CD4-positive, alpha-beta T cell (primary cell): ENCODE results near the gene KRTAP10-10. TPM values are rescaled to one million over a fixed set of nuclear protein-coding genes. Genes with fewer than 3 reads are reported as not detected.
"Not testable (repeated sequence)": the region's sequence is repeated elsewhere in the genome, so short reads cannot be mapped to it uniquely, and the experiment has no call there.

Experiments
- ATAC-seq: fragments of 200-7000 bp; cut with Tn5 transposase; one replicate; pipeline ENCODE4 v1.10.0; 2022; ENCODE audit warnings: mild to moderate bottlenecking; ENCODE audit not compliant: poor library complexity
- CTCF ChIA-PET: fragments of 350-600 bp; sonication (Branson Sonifier 250); formaldehyde crosslinking; loops from one replicate; lab custom pipeline; 2021; ENCODE audit warnings: antibody characterized with exemption, inconsistent platforms; lab: Charles Lee
- POLR2A ChIA-PET: fragments of 350-600 bp; sonication (Branson Sonifier 250); formaldehyde crosslinking; loops from one replicate; lab custom pipeline; 2021; ENCODE audit warnings: antibody characterized with exemption, inconsistent platforms; lab: Charles Lee
- DNase-seq, 14 experiments: peaks; one replicate each; pipeline ENCODE4 v3.0.0-alpha.2; 2013 to 2020; ENCODE audit warnings: mixed read lengths in 2 of 14
- H3K27ac ChIP-seq, 2 donors: one replicate each; pipeline versions ENCODE4 v1.5.1 to v1.7.0; 2013; ENCODE audit warnings: low read length in 2 of 2, low read depth in 1 of 2, mild to moderate bottlenecking in 1 of 2
- H3K27me3 ChIP-seq, 2 experiments: 1 replicate in 1 of 2; 2 replicates in 1 of 2; pipeline versions ENCODE4 v1.6.1 to v1.7.0; 2013; ENCODE audit warnings: low read length in 2 of 2, control low read depth in 1 of 2, mild to moderate bottlenecking in 1 of 2, moderate library complexity in 1 of 2; ENCODE audit not compliant: insufficient read depth in 2 of 2, control insufficient read depth in 1 of 2
- H3K36me3 ChIP-seq: one replicate; pipeline ENCODE4 v1.6.1; 2013; ENCODE audit warnings: low read length, control low read depth; ENCODE audit not compliant: insufficient read depth
- H3K4me1 ChIP-seq: one replicate; pipeline ENCODE4 v1.6.1; 2013; ENCODE audit warnings: low read length, control low read depth; ENCODE audit not compliant: insufficient read depth
- H3K4me3 ChIP-seq: one replicate; pipeline ENCODE4 v1.5.1; 2013; ENCODE audit warnings: mild to moderate bottlenecking, low read length, moderate library complexity
- H3K9me3 ChIP-seq, 2 experiments: 1 replicate in 1 of 2; 2 replicates in 1 of 2; pipeline versions ENCODE4 v1.6.1 to v1.7.0; 2013; ENCODE audit warnings: low read length in 2 of 2, mild to moderate bottlenecking in 2 of 2, control low read depth in 1 of 2, moderate library complexity in 1 of 2; ENCODE audit not compliant: control insufficient read depth in 1 of 2, insufficient read depth in 1 of 2
- H3K27ac Mint-ChIP-seq: one replicate; pipeline ENCODE4 v1.8.0; 2020; ENCODE audit warnings: mixed read lengths
- H3K27me3 Mint-ChIP-seq: one replicate; pipeline ENCODE4 v1.8.0; 2021; ENCODE audit warnings: mixed read lengths
- H3K36me3 Mint-ChIP-seq: one replicate; pipeline ENCODE4 v1.8.0; 2021; ENCODE audit warnings: low read depth, mixed read lengths
- H3K4me1 Mint-ChIP-seq: one replicate; pipeline ENCODE4 v1.8.0; 2021; ENCODE audit warnings: low read depth, mixed read lengths
- H3K4me3 Mint-ChIP-seq: one replicate; pipeline ENCODE4 v1.8.0; 2020; ENCODE audit warnings: mild to moderate bottlenecking, mixed read lengths
- H3K9me3 Mint-ChIP-seq: one replicate; pipeline ENCODE4 v1.8.0; 2020; ENCODE audit warnings: mixed read lengths
- CTCF ChIP-seq: fragments of 200-600 bp; IDR thresholded peaks from one replicate; pipeline ENCODE4 v1.8.0; 2022; ENCODE audit warnings: antibody characterized with exemption, mild to moderate bottlenecking
- intact Hi-C, 2 experiments: fragments of 100-400 bp; cut with DNase I in 1 of 2; cut with micrococcal nuclease in 1 of 2; formaldehyde crosslinking; loops; one replicate each; pipeline versions ENCODE4 v1.15.1 to v1.9.0; 2023 to 2025; cut with DNase I, micrococcal nuclease
- total RNA-seq, 174 experiments: library from RNA in 2 of 174; stranded (reverse) in 2 of 174; gene quantifications; one replicate each; pipeline ENCODE4 v1.2.3 and lab custom pipeline; 2021 to 2026

The KRTAP10-10 gene
- total RNA-seq, 2 experiments from 2014 or later, result not detected

GRCh38 chr21:44601091-44601490 lies 36.1 kb upstream of the KRTAP10-10 start:
- CTCF ChIA-PET, H3K27me3 ChIP-seq, H3K36me3 Mint-ChIP-seq, H3K27ac Mint-ChIP-seq, H3K9me3 Mint-ChIP-seq, H3K27me3 Mint-ChIP-seq, H3K27ac ChIP-seq, H3K4me3 Mint-ChIP-seq, intact Hi-C loops, DNase-seq, ATAC-seq, H3K4me3 ChIP-seq, H3K36me3 ChIP-seq, POLR2A ChIA-PET, H3K4me1 ChIP-seq, H3K4me1 Mint-ChIP-seq: not testable (repeated sequence)
- H3K9me3 ChIP-seq, result peaks cover 10 to 14% of the 10 kb centered on the region in 2 experiments

- H3K4me1 Mint-ChIP-seq, result no peaks in the 10 kb centered on the region
- peaks cover 2% of the 10 kb centered on the region for H3K9me3 Mint-ChIP-seq
- H3K27ac ChIP-seq, result no peak overlapping the region
- TF ChIP-seq CTCF, result no peak
- no peak overlapping the region for H3K4me3 ChIP-seq
- ChIA-PET CTCF (no interaction called here), POLR2A (no interaction called here)
- H3K9me3 ChIP-seq, result peaks cover 10 to 14% of the 10 kb centered on the region in 2 experiments
- no peaks in the 10 kb centered on the region for H3K36me3 ChIP-seq
- DNase-seq (no peak), ATAC-seq (no peak)
- intact Hi-C loops, result no loop called here
- no peaks in the 10 kb centered on the region for H3K27me3 ChIP-seq
- H3K4me3 Mint-ChIP-seq, result no peak overlapping the region
- no peaks in the 10 kb centered on the region for H3K36me3 Mint-ChIP-seq
- H3K27me3 Mint-ChIP-seq, result peaks cover 4% of the 10 kb centered on the region
- peaks cover 2% of the 10 kb centered on the region for H3K4me1 ChIP-seq
- H3K27ac Mint-ChIP-seq, result no peak overlapping the region
Measured at GRCh38 chr21:44601596-44602462, 35.3 kb upstream of the KRTAP10-10 start.

- TF ChIP-seq CTCF, result no peak
- no peak overlapping the region for H3K4me3 ChIP-seq
- Mint-ChIP-seq H3K4me1 (no peaks in the 10 kb centered on the region), H3K27ac (no peak overlapping the region), H3K4me3 (no peak overlapping the region), H3K9me3 (peaks cover 2% of the 10 kb centered on the region), H3K27me3 (peaks cover 4% of the 10 kb centered on the region), H3K36me3 (no peaks in the 10 kb centered on the region)
- no peaks in the 10 kb centered on the region for H3K27me3 ChIP-seq
- ChIA-PET POLR2A (interaction anchor here (0.6 kb wide), 1 partner anchor 959 kb away, joined by 3 read pairs; no protein-coding TSS in a partner anchor), CTCF (no interaction called here)
- no peaks in the 10 kb centered on the region for H3K36me3 ChIP-seq
- intact Hi-C loops, result no loop called here
- no peak overlapping the region for H3K27ac ChIP-seq
- peaks cover 10 to 14% of the 10 kb centered on the region in 2 experiments for H3K9me3 ChIP-seq
- H3K4me1 ChIP-seq, result peaks cover 2% of the 10 kb centered on the region
- no peak for DNase-seq
- ATAC-seq, result no peak
Measured at GRCh38 chr21:44602463-44602850, 34.7 kb upstream of the KRTAP10-10 start.
